Mammary epithelial cell (primary cell): ENCODE measurements around the gene BCR.

Experiments used
- CTCF ChIP-seq, 2 donors: IDR thresholded peaks in 1 of 2; conservative IDR thresholded peaks in 1 of 2; 2 replicates each; pipeline ENCODE4 v1.5.1; 2011 to 2012; ENCODE audit warnings: inconsistent platforms in 2 of 2, low read length in 2 of 2, mild to moderate bottlenecking in 2 of 2, control low read depth in 1 of 2, low read depth in 1 of 2; ENCODE audit not compliant: insufficient read depth in 1 of 2; ENCODE audit errors: extremely low read depth in 1 of 2
- EZH2 ChIP-seq: IDR thresholded peaks from 2 replicates; pipeline ENCODE4 v1.6.1; 2012; ENCODE audit warnings: low read length, inconsistent platforms, borderline replicate concordance

GRCh38 chr22:23365524-23365923, 185.2 kb downstream of the BCR start:
- TF ChIP-seq CTCF (conservative IDR thresholded peaks at IDR 0.05 in 1 of 2, IDR thresholded peaks at IDR 0.05 in 1 of 2; ENCODE audit: extremely low read depth in 1 of 2, insufficient read depth in 1 of 2, low read depth in 1 of 2, low read length in 2 of 2) = no peak
- no peak for TF ChIP-seq EZH2
